ENCODE measurements around the gene CCR9.

DNA sequence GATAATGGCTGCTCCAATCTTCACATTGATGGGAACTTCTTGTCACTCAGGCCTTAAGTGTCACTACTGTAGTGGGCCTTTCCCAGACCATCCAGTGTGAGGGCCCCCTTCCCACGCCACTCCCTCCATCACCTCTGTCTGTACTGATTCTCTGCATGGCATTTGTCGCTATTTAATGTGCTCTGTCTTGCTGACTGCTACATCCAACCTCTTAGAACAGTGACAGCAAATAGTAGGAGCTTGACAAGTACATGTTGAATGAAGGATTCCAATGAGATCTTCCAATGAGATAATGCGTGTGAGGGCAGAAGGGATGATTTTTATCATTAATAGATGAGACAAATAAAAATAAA is 5.6 kb upstream of the CCR9 start:
- TF ChIP-seq, protein P1, sequence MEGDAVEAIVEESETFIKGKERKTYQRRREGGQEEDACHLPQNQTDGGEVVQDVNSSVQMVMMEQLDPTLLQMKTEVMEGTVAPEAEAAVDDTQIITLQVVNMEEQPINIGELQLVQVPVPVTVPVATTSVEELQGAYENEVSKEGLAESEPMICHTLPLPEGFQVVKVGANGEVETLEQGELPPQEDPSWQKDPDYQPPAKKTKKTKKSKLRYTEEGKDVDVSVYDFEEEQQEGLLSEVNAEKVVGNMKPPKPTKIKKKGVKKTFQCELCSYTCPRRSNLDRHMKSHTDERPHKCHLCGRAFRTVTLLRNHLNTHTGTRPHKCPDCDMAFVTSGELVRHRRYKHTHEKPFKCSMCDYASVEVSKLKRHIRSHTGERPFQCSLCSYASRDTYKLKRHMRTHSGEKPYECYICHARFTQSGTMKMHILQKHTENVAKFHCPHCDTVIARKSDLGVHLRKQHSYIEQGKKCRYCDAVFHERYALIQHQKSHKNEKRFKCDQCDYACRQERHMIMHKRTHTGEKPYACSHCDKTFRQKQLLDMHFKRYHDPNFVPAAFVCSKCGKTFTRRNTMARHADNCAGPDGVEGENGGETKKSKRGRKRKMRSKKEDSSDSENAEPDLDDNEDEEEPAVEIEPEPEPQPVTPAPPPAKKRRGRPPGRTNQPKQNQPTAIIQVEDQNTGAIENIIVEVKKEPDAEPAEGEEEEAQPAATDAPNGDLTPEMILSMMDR (IDR thresholded peaks at IDR 0.05; ENCODE audit: insufficient read depth, low read length, poor library complexity, severe bottlenecking): no peak
- no peak for TF ChIP-seq EZH2phosphoT487 (conservative IDR thresholded peaks at IDR 0.05; ENCODE audit: low read length)
